K562 (cell line): ENCODE measurements around the gene TMED8. TPM values are rescaled to one million over a fixed set of nuclear protein-coding genes. Genes with fewer than 3 reads are reported as not detected.

Experiments
- ATAC-seq: fragments of 200-7000 bp; cut with Tn5 transposase; 3 replicates; pipeline ENCODE4 v1.9.1; 2020; ENCODE audit warnings: moderate library complexity
- BruUV-seq: library from RNA; stranded (reverse); fragments of 400-500 nt; replicated peaks from 2 replicates; lab custom pipeline; 2021; lab: Mats Ljungman, UMichigan
- CTCF ChIA-PET: fragments of 300-600 bp; formaldehyde crosslinking; extraction: SDS; loops from one replicate; lab custom pipeline; 2021; ENCODE audit warnings: low intra/inter-chr PET ratio; lab: Yijun Ruan, JAX
- POLR2A ChIA-PET: fragments of 300-600, 350-650 bp; sonication (Branson Sonifier 250); formaldehyde crosslinking; extraction: SDS; loops from one replicate; lab custom pipeline; 2021; ENCODE audit warnings: antibody characterized with exemption, inconsistent platforms; lab: Yijun Ruan, JAX
- DNase-seq, 4 experiments: peaks; one replicate each; pipeline versions ENCODE4 v3.0.0 to v3.0.0-alpha.2; 2011 to 2018; ENCODE audit warnings: low spot score in 3 of 4, mixed read lengths in 3 of 4; ENCODE audit errors: extremely low read depth in 1 of 4
- FAIRE-seq: peaks from 2 replicates; lab custom pipeline; 2011; peaks lifted over from hg19 to GRCh38; lab: Jason Lieb, UNC
- H2AFZ ChIP-seq: 2 replicates; pipeline ENCODE4 v1.6.0; 2011; ENCODE audit warnings: low read depth, low read length, control low read depth, inconsistent platforms
- H3K27ac ChIP-seq: fragments of 200-600 bp; 3 replicates; pipeline ENCODE4 v1.8.0; 2011; ENCODE audit warnings: low read depth, mild to moderate bottlenecking, control low read depth, inconsistent platforms, low read length, moderate library complexity, mixed read lengths; ENCODE audit errors: extremely low read depth
- H3K27me3 ChIP-seq, 2 experiments: fragments of 300-600 bp in 1 of 2; 2 replicates in 1 of 2; 3 replicates in 1 of 2; pipeline versions ENCODE4 v1.6.0 to v1.8.0; 2011; ENCODE audit warnings: inconsistent platforms in 2 of 2, low read length in 2 of 2, mild to moderate bottlenecking in 1 of 2, mixed read lengths in 1 of 2, moderate library complexity in 1 of 2; ENCODE audit not compliant: control insufficient read depth in 2 of 2, insufficient read depth in 2 of 2
- H3K36me3 ChIP-seq: fragments of 300-600 bp; 3 replicates; pipeline ENCODE4 v1.8.0; 2011; ENCODE audit warnings: mild to moderate bottlenecking, low read length, inconsistent platforms; ENCODE audit not compliant: control insufficient read depth, insufficient read depth
- H3K4me1 ChIP-seq, 2 experiments: fragments of 200-600 bp in 1 of 2; replicated peaks in 1 of 2; 2 replicates in 1 of 2; 3 replicates in 1 of 2; pipeline versions ENCODE4 v1.5.1 to v1.8.0; 2011; ENCODE audit warnings: inconsistent platforms in 2 of 2, low read length in 2 of 2, mild to moderate bottlenecking in 1 of 2, mixed read lengths in 1 of 2, moderate library complexity in 1 of 2; ENCODE audit not compliant: control insufficient read depth in 2 of 2, insufficient read depth in 2 of 2
- H3K4me2 ChIP-seq: 2 replicates; pipeline ENCODE4 v1.6.1; 2011; ENCODE audit warnings: low read length, control low read depth, inconsistent platforms, mixed read lengths; ENCODE audit not compliant: insufficient read depth
- H3K4me3 ChIP-seq: fragments of 200-600 bp; sonication (generic), shearing (Covaris generic); 2 replicates; pipeline ENCODE4 v1.5.1; 2016; ENCODE audit warnings: control low read depth, inconsistent platforms
- H3K79me2 ChIP-seq: fragments of 200-600 bp; 3 replicates; pipeline ENCODE4 v1.8.0; 2011; ENCODE audit warnings: low read length, inconsistent platforms; ENCODE audit not compliant: control insufficient read depth, insufficient read depth
- H3K9ac ChIP-seq, 2 experiments: 2 replicates each; pipeline versions ENCODE4 v1.6.0 to v1.6.1; 2011; ENCODE audit warnings: low read depth in 2 of 2, low read length in 2 of 2, control low read depth in 1 of 2, inconsistent platforms in 1 of 2, mild to moderate bottlenecking in 1 of 2, mixed read lengths in 1 of 2; ENCODE audit not compliant: insufficient read depth in 1 of 2
- H3K9me1 ChIP-seq: one replicate; pipeline ENCODE4 v1.6.0; 2011; ENCODE audit warnings: inconsistent platforms, mild to moderate bottlenecking, low read length, moderate library complexity; ENCODE audit not compliant: control insufficient read depth, insufficient read depth
- H3K9me3 ChIP-seq: replicated peaks from 2 replicates; pipeline ENCODE4 v1.5.1; 2011; ENCODE audit warnings: low read depth, low read length, inconsistent platforms; ENCODE audit not compliant: control insufficient read depth, insufficient read depth
- H4K20me1 ChIP-seq: replicated peaks from 2 replicates; pipeline ENCODE4 v1.6.1; 2011; ENCODE audit warnings: low read length, inconsistent platforms, mixed read lengths; ENCODE audit not compliant: control insufficient read depth, insufficient read depth
- BRD4 ChIP-seq: fragments of 200-600 bp; sonication (generic); IDR thresholded peaks from 2 replicates; pipeline ENCODE4 v1.6.1; 2017; ENCODE audit warnings: inconsistent platforms
- C11orf30 ChIP-seq: fragments of 450-650 bp; IDR thresholded peaks from 2 replicates; pipeline ENCODE4 v1.6.1; 2016; ENCODE audit warnings: low read depth, mild to moderate bottlenecking
- CREB1 ChIP-seq, 2 experiments: sonication (generic) in 1 of 2; formaldehyde crosslinking in 1 of 2; IDR thresholded peaks; 2 replicates each; pipeline versions ENCODE4 v1.6.1 to v1.8.0; 2012 to 2022; ENCODE audit warnings: inconsistent platforms in 1 of 2, mild to moderate bottlenecking in 1 of 2, missing genetic modification reagents in 1 of 2, moderate library complexity in 1 of 2
- DDX20 ChIP-seq: fragments of 450-650 bp; IDR thresholded peaks from 2 replicates; pipeline ENCODE4 v1.6.1; 2016; ENCODE audit warnings: missing genetic modification characterization, low read depth, mild to moderate bottlenecking, missing compliant biosample characterization, moderate library complexity
- EWSR1 ChIP-seq: fragments of 450-650 bp; IDR thresholded peaks from 2 replicates; pipeline ENCODE4 v1.6.1; 2018; ENCODE audit warnings: borderline replicate concordance, mild to moderate bottlenecking, low read depth, moderate library complexity; ENCODE audit not compliant: partially characterized antibody
- FOXP1 ChIP-seq: sonication (generic); formaldehyde crosslinking; IDR thresholded peaks from 2 replicates; pipeline ENCODE4 v1.8.0; 2022; ENCODE audit warnings: mild to moderate bottlenecking, missing genetic modification reagents
- PYGO2 ChIP-seq: fragments of 450-650 bp; IDR thresholded peaks from 2 replicates; pipeline ENCODE4 v1.6.1; 2016; ENCODE audit warnings: mild to moderate bottlenecking, missing genetic modification characterization, moderate library complexity, missing compliant biosample characterization
- RFX1 ChIP-seq: fragments of 450-650 bp; IDR thresholded peaks from 2 replicates; pipeline ENCODE4 v1.6.1; 2016; ENCODE audit warnings: mild to moderate bottlenecking, moderate library complexity
- ZC3H11A ChIP-seq: IDR thresholded peaks from 2 replicates; pipeline ENCODE4 v1.6.1; 2012; ENCODE audit warnings: low read depth, low read length, improper control_type of control experiment
- ZKSCAN8 ChIP-seq: fragments of 200-800 bp; sonication (Bioruptor generic); IDR thresholded peaks from 2 replicates; pipeline ENCODE4 v1.6.1; 2016; ENCODE audit warnings: missing genetic modification characterization, missing compliant biosample characterization
- ZNF830 ChIP-seq: fragments of 250-450 bp; sonication (Bioruptor Pico); IDR thresholded peaks from 2 replicates; pipeline ENCODE4 v1.5.0; 2021; ENCODE audit warnings: mild to moderate bottlenecking
- WGBS: fragments of 100-300 bp; shearing (Covaris generic); methylation state at CpG from one replicate; pipeline ENCODE4 v1.1.6; 2016; ENCODE audit warnings: low coverage, mixed read lengths; ENCODE audit not compliant: insufficient coverage; ENCODE audit errors: missing lambda C conversion rate; 5-methylcytosine and 5-hydroxymethylcytosine counted together
- in situ Hi-C: fragments of 300-500 bp; cut with MboI; formaldehyde crosslinking; loops from 4 replicates; pipeline ENCODE4 v1.15.0; 2018; ENCODE audit warnings: inconsistent platforms, mixed read lengths
- intact Hi-C: fragments of 100-400 bp; cut with micrococcal nuclease; formaldehyde crosslinking; loops from 2 replicates; pipeline ENCODE4 v1.14.2; 2022
- polyA plus RNA-seq, 8 experiments: library from polyadenylated mRNA; depleted of rRNA in 4 of 8; stranded (reverse) in 5 of 8; unstranded in 3 of 8; fragments of >200 nt; fragmentation: Nextera tagmentation in 2 of 8; fragmentation: Illumina TruSeq in 1 of 8; extraction: Ambion mirVana in 2 of 8; extraction: Trizol in 1 of 8; gene quantifications; 2 replicates each; pipeline versions ENCODE4 v1.2.1 to v1.2.3, GENCODE V29; 2011 to 2014; ENCODE audit warnings: inconsistent platforms in 1 of 8, missing spikeins in 1 of 8
- total RNA-seq, 7 experiments: library from RNA; depleted of rRNA in 6 of 7; stranded (reverse); fragments of >200 nt in 6 of 7; fragmentation: Illumina TruSeq in 2 of 7; extraction: Trizol in 2 of 7; gene quantifications; 2 replicates each; pipeline versions ENCODE4 v1.2.1 to v1.2.3, GENCODE V29; 2011 to 2021; ENCODE audit warnings: low replicate concordance in 1 of 7

The TMED8 gene
- total and polyA plus RNA-seq, 9 of the 15 experiments (the other 6 are each of a cell fraction or from before 2014, with no cell fraction given): 3.3 to 17.4 (median 12.0) TPM

- Histone ChIP-seq H3K36me3 (no peaks in the 10 kb centered on the region), H3K4me1 (no peaks in the 10 kb centered on the region; a peak in 1 of 5 replicates), H3K4me3 (no peak overlapping the region), H3K9ac (no peak overlapping the region), H3K4me2 (no peak overlapping the region), H3K79me2 (no peaks in the 10 kb centered on the region; the same call in 2 of the 3 replicates), H3K27ac (no peak overlapping the region), H3K9me1 (no peaks in the 10 kb centered on the region), H4K20me1 (no peaks in the 10 kb centered on the region), H3K9me3 (no peaks in the 10 kb centered on the region), H2AFZ (no peak overlapping the region), H3K27me3 (no peaks in the 10 kb centered on the region)
- in situ Hi-C loops (no loop called here), intact Hi-C loops (no loop called here)
- ATAC-seq: no peak
- ChIA-PET CTCF (no interaction called here), POLR2A (no interaction called here)
- BruUV-seq: no TSS peak
- 74% methylated on average over 4 of the region's 4 CpGs for WGBS
- no peak for DNase-seq
- peak; percentile 57; the same call in 1 of the 2 replicates for TF ChIP-seq RFX1
- no peak for TF ChIP-seq CREB1 (IDR thresholded peaks at IDR 0.05)
- TF ChIP-seq CREB1 (CRISPR knock-in tag; IDR thresholded peaks at IDR 0.05): no peak
- no peak for TF ChIP-seq BRD4
- no peak for TF ChIP-seq ZKSCAN8
- TF ChIP-seq ZNF830 (CRISPR knock-in tag): no peak
- no peak for FAIRE-seq
These were observed 20.0 kb downstream of the TMED8 start for GRCh38 chr14:77356899-77357298.

DNA sequence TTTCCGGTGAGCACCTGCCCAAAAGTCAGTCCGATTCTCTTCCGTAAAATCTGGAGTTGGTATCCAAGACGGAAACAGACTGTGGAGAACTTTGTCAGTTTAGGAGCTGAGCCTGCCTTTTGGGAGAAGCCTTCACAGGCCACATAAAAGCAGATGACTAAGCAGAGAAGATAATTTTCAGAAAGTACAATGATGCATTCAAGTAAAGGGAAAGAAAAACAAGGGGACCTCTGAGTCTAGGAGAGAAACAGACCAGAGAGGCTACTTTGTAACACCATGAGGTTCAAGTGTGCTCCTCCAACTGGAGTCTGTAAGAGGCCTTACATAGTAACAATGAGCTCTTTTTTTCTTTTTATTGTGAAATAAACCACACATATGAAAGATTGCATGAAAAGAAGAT, 21.1 kb downstream of the TMED8 start:
- H3K27me3 ChIP-seq: no peaks in the 10 kb centered on the region
- H3K9me1 ChIP-seq: no peaks in the 10 kb centered on the region
- no TSS peak for BruUV-seq
- TF ChIP-seq EWSR1 (no peak), ZC3H11A (no peak), PYGO2 (tag) (no peak), FOXP1 (CRISPR knock-in tag) (no peak), DDX20 (tag) (no peak), C11orf30 (peak; percentile 20; the same call in 1 of the 2 replicates)
- no peaks in the 10 kb centered on the region; a peak in 1 of 5 replicates for H3K4me1 ChIP-seq
- no peak overlapping the region for H2AFZ ChIP-seq
- ChIA-PET POLR2A (no interaction called here), CTCF (no interaction called here)
- ATAC-seq (no peak), DNase-seq (no peak), FAIRE-seq (no peak)
- H3K9me3 ChIP-seq: no peaks in the 10 kb centered on the region
- H4K20me1 ChIP-seq: no peaks in the 10 kb centered on the region
- in situ Hi-C loops (no loop called here), intact Hi-C loops (no loop called here)
- no peak overlapping the region for H3K4me3 ChIP-seq
- no peak overlapping the region for H3K9ac ChIP-seq
- H3K79me2 ChIP-seq: no peaks in the 10 kb centered on the region; the same call in 2 of the 3 replicates
- no peak overlapping the region for H3K27ac ChIP-seq
- 89% methylated on average over 4 of the region's 4 CpGs for WGBS
- H3K4me2 ChIP-seq: no peak overlapping the region
- H3K36me3 ChIP-seq: no peaks in the 10 kb centered on the region
